Astrocyte (in vitro differentiated cells and primary cell): ENCODE measurements around the gene SBF2. TPM values are rescaled to one million over a fixed set of nuclear protein-coding genes. Genes with fewer than 3 reads are reported as not detected.

Experiments used
- DNase-seq: peaks from one replicate; pipeline ENCODE4 v3.0.0-alpha.2; 2010; ENCODE audit warnings: low read depth
- FAIRE-seq: peaks from 2 replicates; lab custom pipeline; 2011; peaks lifted over from hg19 to GRCh38; lab: Jason Lieb, UNC
- H2AFZ ChIP-seq: 2 replicates; pipeline ENCODE4 v1.6.0; 2012; ENCODE audit warnings: low read depth, low read length, inconsistent platforms
- H3K27ac ChIP-seq: 2 replicates; pipeline ENCODE4 v1.5.1; 2011; ENCODE audit warnings: low read depth, low read length, inconsistent platforms
- H3K27me3 ChIP-seq: 2 replicates; pipeline ENCODE4 v1.6.0; 2011; ENCODE audit warnings: low read length, inconsistent platforms; ENCODE audit not compliant: insufficient read depth
- H3K36me3 ChIP-seq: 2 replicates; pipeline ENCODE4 v1.5.1; 2011; ENCODE audit warnings: low read length, inconsistent platforms; ENCODE audit not compliant: insufficient read depth
- H3K4me1 ChIP-seq: 2 replicates; pipeline ENCODE4 v1.5.1; 2011; ENCODE audit warnings: low read length, inconsistent platforms; ENCODE audit not compliant: insufficient read depth
- H3K4me2 ChIP-seq: 2 replicates; pipeline ENCODE4 v1.6.0; 2012; ENCODE audit warnings: low read length, inconsistent platforms
- H3K4me3 ChIP-seq: 2 replicates; pipeline ENCODE4 v1.5.1; 2011; ENCODE audit warnings: low read depth, mild to moderate bottlenecking, low read length, inconsistent platforms; ENCODE audit not compliant: insufficient read depth
- H3K79me2 ChIP-seq: 2 replicates; pipeline ENCODE4 v1.6.0; 2012; ENCODE audit warnings: mild to moderate bottlenecking, low read length, inconsistent platforms; ENCODE audit not compliant: insufficient read depth
- H3K9ac ChIP-seq: 2 replicates; pipeline ENCODE4 v1.6.0; 2012; ENCODE audit warnings: mild to moderate bottlenecking, low read length, inconsistent platforms
- H3K9me3 ChIP-seq: 2 replicates; pipeline ENCODE4 v1.5.1; 2012; ENCODE audit warnings: low read depth, mild to moderate bottlenecking, low read length, inconsistent platforms; ENCODE audit not compliant: insufficient read depth
- H4K20me1 ChIP-seq: 2 replicates; pipeline ENCODE4 v1.6.0; 2012; ENCODE audit warnings: low read length, inconsistent platforms; ENCODE audit not compliant: insufficient read depth
- H3K27ac Mint-ChIP-seq: one replicate; pipeline ENCODE4 v1.8.0; 2021; ENCODE audit warnings: mild to moderate bottlenecking, mixed read lengths; ENCODE audit not compliant: unreplicated experiment
- H3K27me3 Mint-ChIP-seq: one replicate; pipeline ENCODE4 v1.8.0; 2021; ENCODE audit warnings: low read depth, mixed read lengths; ENCODE audit not compliant: unreplicated experiment
- H3K36me3 Mint-ChIP-seq: one replicate; pipeline ENCODE4 v1.8.0; 2021; ENCODE audit warnings: low read depth, mixed read lengths; ENCODE audit not compliant: unreplicated experiment
- H3K4me1 Mint-ChIP-seq: one replicate; pipeline ENCODE4 v1.8.0; 2021; ENCODE audit warnings: low read depth, mixed read lengths; ENCODE audit not compliant: unreplicated experiment
- H3K4me3 Mint-ChIP-seq: one replicate; pipeline ENCODE4 v1.8.0; 2021; ENCODE audit warnings: mild to moderate bottlenecking, moderate library complexity, mixed read lengths; ENCODE audit not compliant: unreplicated experiment
- H3K9me3 Mint-ChIP-seq: one replicate; pipeline ENCODE4 v1.8.0; 2021; ENCODE audit warnings: mild to moderate bottlenecking, mixed read lengths; ENCODE audit not compliant: unreplicated experiment
- CTCF ChIP-seq: IDR thresholded peaks from 2 replicates; pipeline ENCODE4 v1.5.1; 2011; ENCODE audit warnings: low read depth, mild to moderate bottlenecking, inconsistent platforms, low read length, moderate library complexity; ENCODE audit not compliant: insufficient read depth
- EZH2 ChIP-seq: IDR thresholded peaks from 2 replicates; pipeline ENCODE4 v1.6.1; 2012; ENCODE audit warnings: mild to moderate bottlenecking, low read length, inconsistent platforms; ENCODE audit not compliant: insufficient read depth
- total RNA-seq: library from RNA; stranded (reverse); gene quantifications from 2 replicates; pipeline ENCODE4 v1.2.1, GENCODE V29; 2021

Gene SBF2
- total RNA-seq, 1 donor from 2014 or later, result 50.0 TPM

- Mint-ChIP-seq H3K4me3 (peak overlapping the region; percentile 98), H3K9me3 (no peaks in the 10 kb centered on the region), H3K27ac (peak overlapping the region; percentile 100), H3K27me3 (no peaks in the 10 kb centered on the region), H3K4me1 (peaks cover 14% of the 10 kb centered on the region), H3K36me3 (peaks cover 22% of the 10 kb centered on the region)
- Histone ChIP-seq H3K36me3 (no peaks in the 10 kb centered on the region), H3K9ac (peak overlapping the region; percentile 89), H3K27me3 (peaks cover 9% of the 10 kb centered on the region), H3K4me2 (peak overlapping the region; percentile 94), H3K9me3 (no peaks in the 10 kb centered on the region), H3K27ac (peak overlapping the region; percentile 74), H3K4me1 (peaks cover 43% of the 10 kb centered on the region), H3K79me2 (peaks cover 24% of the 10 kb centered on the region), H3K4me3 (peak overlapping the region; percentile 88), H4K20me1 (peaks cover 27% of the 10 kb centered on the region), H2AFZ (peak overlapping the region; percentile 86)
- TF ChIP-seq CTCF (no peak), EZH2 (no peak)
- DNase-seq (no peak), FAIRE-seq (no peak)
Observed at GRCh38 chr11:10302359-10302743, 8.3 kb upstream of the SBF2 start.

GRCh38 chr11:10301656-10302358 lies 7.8 kb upstream of the SBF2 start:
- peaks cover 22% of the 10 kb centered on the region for H4K20me1 ChIP-seq
- H3K4me3 Mint-ChIP-seq, result peak overlapping the region; percentile 98
- H3K9ac ChIP-seq, result peak overlapping the region; percentile 89
- H3K4me2 ChIP-seq, result peak overlapping the region; percentile 94
- no peak overlapping the region for H2AFZ ChIP-seq
- peak overlapping the region; percentile 100 for H3K27ac Mint-ChIP-seq
- peaks cover 18% of the 10 kb centered on the region for H3K36me3 Mint-ChIP-seq
- no peaks in the 10 kb centered on the region for H3K27me3 Mint-ChIP-seq
- no peak for FAIRE-seq
- H3K4me1 Mint-ChIP-seq, result peaks cover 16% of the 10 kb centered on the region
- peaks cover 19% of the 10 kb centered on the region for H3K79me2 ChIP-seq
- no peaks in the 10 kb centered on the region for H3K36me3 ChIP-seq
- H3K4me3 ChIP-seq, result peak overlapping the region; percentile 88
- no peaks in the 10 kb centered on the region for H3K9me3 Mint-ChIP-seq
- no peak for TF ChIP-seq CTCF
- no peak for TF ChIP-seq EZH2
- peak; percentile 63 for DNase-seq
- H3K27ac ChIP-seq, result peak overlapping the region; percentile 74
- H3K4me1 ChIP-seq, result peaks cover 41% of the 10 kb centered on the region
- H3K27me3 ChIP-seq, result peaks cover 10% of the 10 kb centered on the region
- H3K9me3 ChIP-seq, result no peaks in the 10 kb centered on the region

GRCh38 chr11:10298342-10298741 lies 4.3 kb upstream of the SBF2 start:
- H3K79me2 ChIP-seq, result peaks cover 1% of the 10 kb centered on the region
- H3K36me3 ChIP-seq, result no peaks in the 10 kb centered on the region
- H3K9ac ChIP-seq, result no peak overlapping the region
- Mint-ChIP-seq H3K4me1 (peaks cover 29% of the 10 kb centered on the region), H3K27ac (peak overlapping the region; percentile 22), H3K27me3 (no peaks in the 10 kb centered on the region), H3K9me3 (no peaks in the 10 kb centered on the region), H3K36me3 (peaks cover 8% of the 10 kb centered on the region), H3K4me3 (no peak overlapping the region)
- peaks cover 14% of the 10 kb centered on the region for H3K27me3 ChIP-seq
- H3K4me2 ChIP-seq, result peak overlapping the region; percentile 49
- TF ChIP-seq EZH2 (no peak), CTCF (peak; percentile 49)
- peak; percentile 34 for FAIRE-seq
- H3K4me3 ChIP-seq, result no peak overlapping the region
- DNase-seq, result peak; percentile 95
- no peak overlapping the region for H3K27ac ChIP-seq
- no peaks in the 10 kb centered on the region for H3K9me3 ChIP-seq
- peaks cover 3% of the 10 kb centered on the region for H4K20me1 ChIP-seq
- H3K4me1 ChIP-seq, result peaks cover 35% of the 10 kb centered on the region
- no peak overlapping the region for H2AFZ ChIP-seq
